Measurements from ENCODE around the gene SNRNP40.

SNRNP40 gene

GRCh38 chr1:31228986-31229385, 67.6 kb downstream of the SNRNP40 start:
- DNase-seq, result no peak

- DNase-seq, result no peak
Measured at GRCh38 chr1:31227891-31228568, 68.6 kb downstream of the SNRNP40 start.

- DNase-seq, result no peak
Measured at GRCh38 chr1:31224068-31224467, 72.5 kb downstream of the SNRNP40 start.

- DNase-seq, result peak; percentile 45
Measured at GRCh38 chr1:31222176-31222575, 74.4 kb downstream of the SNRNP40 start.

- DNase-seq, result no peak
Measured at GRCh38 chr1:31221072-31221471, 75.5 kb downstream of the SNRNP40 start.

- no peak for DNase-seq
Measured at GRCh38 chr1:31219489-31219888, 77.1 kb downstream of the SNRNP40 start.

GRCh38 chr1:31218705-31219104, 77.9 kb downstream of the SNRNP40 start:
- no peak for DNase-seq

- no peak for DNase-seq
Measured at GRCh38 chr1:31216016-31216415, 80.6 kb downstream of the SNRNP40 start.

- DNase-seq, result no peak
Measured at GRCh38 chr1:31215065-31215570, 81.5 kb downstream of the SNRNP40 start.

- DNase-seq, result no peak
Measured at GRCh38 chr1:31214316-31215064, 82.1 kb downstream of the SNRNP40 start.

Measured in MV-4-11 (cell line).